ENCODE results near the gene KIF3A.

Gene KIF3A

GRCh38 chr5:132752581-132753125 is 15.3 kb upstream of the KIF3A start:
- Histone ChIP-seq H2AFZ (ENCODE audit: low read length) (no peak overlapping the region), H3K79me2 (ENCODE audit: insufficient read depth, low read length) (no peaks in the 10 kb centered on the region), H3K4me2 (ENCODE audit: low read depth, low read length, poor library complexity, severe bottlenecking) (no peak overlapping the region), H3K9me3 (ENCODE audit: insufficient read depth, low read depth, low read length) (no peaks in the 10 kb centered on the region), H3K9me2 (replicated peaks; ENCODE audit: low read depth, low read length) (no peaks in the 10 kb centered on the region), H3K9ac (ENCODE audit: low read depth, low read length, poor library complexity, severe bottlenecking) (no peak overlapping the region), H3K27me3 (ENCODE audit: insufficient read depth, low read length, poor library complexity, severe bottlenecking) (no peaks in the 10 kb centered on the region), H3K36me3 (ENCODE audit: insufficient read depth, low read length) (no peaks in the 10 kb centered on the region), H3F3A (ENCODE audit: low read depth) (no peaks in the 10 kb centered on the region), H3K4me3 (ENCODE audit: low read length, poor library complexity, severe bottlenecking) (no peak overlapping the region), H4K20me1 (ENCODE audit: insufficient read depth, low read length, poor library complexity, severe bottlenecking) (no peaks in the 10 kb centered on the region), H3K4me1 (ENCODE audit: insufficient read depth, low read length, poor library complexity, severe bottlenecking) (peaks cover 11% of the 10 kb centered on the region)
- no peak for TF ChIP-seq EZH2phosphoT487 (IDR thresholded peaks at IDR 0.05; ENCODE audit: borderline replicate concordance)
- TF ChIP-seq CTCF (conservative IDR thresholded peaks at IDR 0.05; ENCODE audit: low read length) = no peak

GRCh38 chr5:132751971-132752580 is 14.7 kb upstream of the KIF3A start:
- Histone ChIP-seq H2AFZ (ENCODE audit: low read length) (no peak overlapping the region), H3K9me2 (replicated peaks; ENCODE audit: low read depth, low read length) (no peaks in the 10 kb centered on the region), H3F3A (ENCODE audit: low read depth) (no peaks in the 10 kb centered on the region), H3K79me2 (ENCODE audit: insufficient read depth, low read length) (no peaks in the 10 kb centered on the region), H3K4me2 (ENCODE audit: low read depth, low read length, poor library complexity, severe bottlenecking) (no peak overlapping the region), H4K20me1 (ENCODE audit: insufficient read depth, low read length, poor library complexity, severe bottlenecking) (no peaks in the 10 kb centered on the region), H3K9me3 (ENCODE audit: insufficient read depth, low read depth, low read length) (no peaks in the 10 kb centered on the region), H3K4me1 (ENCODE audit: insufficient read depth, low read length, poor library complexity, severe bottlenecking) (peaks cover 11% of the 10 kb centered on the region), H3K27me3 (ENCODE audit: insufficient read depth, low read length, poor library complexity, severe bottlenecking) (no peaks in the 10 kb centered on the region), H3K4me3 (ENCODE audit: low read length, poor library complexity, severe bottlenecking) (no peak overlapping the region), H3K9ac (ENCODE audit: low read depth, low read length, poor library complexity, severe bottlenecking) (no peak overlapping the region), H3K36me3 (ENCODE audit: insufficient read depth, low read length) (no peaks in the 10 kb centered on the region)
- TF ChIP-seq EZH2phosphoT487 (IDR thresholded peaks at IDR 0.05; ENCODE audit: borderline replicate concordance) (no peak), CTCF (conservative IDR thresholded peaks at IDR 0.05; ENCODE audit: low read length) (no peak)

- H3K9ac ChIP-seq (ENCODE audit: low read depth, low read length, poor library complexity, severe bottlenecking) = no peak overlapping the region
- H3K79me2 ChIP-seq (ENCODE audit: insufficient read depth, low read length) = no peaks in the 10 kb centered on the region
- H3K4me1 ChIP-seq (ENCODE audit: insufficient read depth, low read length, poor library complexity, severe bottlenecking) = peaks cover 11% of the 10 kb centered on the region
- no peaks in the 10 kb centered on the region for H3F3A ChIP-seq (ENCODE audit: low read depth)
- TF ChIP-seq EZH2phosphoT487 (IDR thresholded peaks at IDR 0.05; ENCODE audit: borderline replicate concordance) = no peak
- TF ChIP-seq CTCF (conservative IDR thresholded peaks at IDR 0.05; ENCODE audit: low read length) = no peak
- no peaks in the 10 kb centered on the region for H4K20me1 ChIP-seq (ENCODE audit: insufficient read depth, low read length, poor library complexity, severe bottlenecking)
- H3K4me3 ChIP-seq (ENCODE audit: low read length, poor library complexity, severe bottlenecking) = no peak overlapping the region
- no peaks in the 10 kb centered on the region for H3K36me3 ChIP-seq (ENCODE audit: insufficient read depth, low read length)
- no peaks in the 10 kb centered on the region for H3K27me3 ChIP-seq (ENCODE audit: insufficient read depth, low read length, poor library complexity, severe bottlenecking)
- no peaks in the 10 kb centered on the region for H3K9me3 ChIP-seq (ENCODE audit: insufficient read depth, low read depth, low read length)
- no peaks in the 10 kb centered on the region for H3K9me2 ChIP-seq (replicated peaks; ENCODE audit: low read depth, low read length)
- no peak overlapping the region for H3K4me2 ChIP-seq (ENCODE audit: low read depth, low read length, poor library complexity, severe bottlenecking)
- H2AFZ ChIP-seq (ENCODE audit: low read length) = no peak overlapping the region
Observed at GRCh38 chr5:132751444-132751843, 14.1 kb upstream of the KIF3A start.
